Measurements from ENCODE around the gene RPS14.
"Not testable (repeated sequence)": the region's sequence is repeated elsewhere in the genome, so short reads cannot be mapped to it uniquely, and the experiment has no call there.

Gene RPS14

GRCh38 chr5:150443242-150444075 lies 6.1 kb downstream of the RPS14 start:
- DNase-seq, result no peak

DNA sequence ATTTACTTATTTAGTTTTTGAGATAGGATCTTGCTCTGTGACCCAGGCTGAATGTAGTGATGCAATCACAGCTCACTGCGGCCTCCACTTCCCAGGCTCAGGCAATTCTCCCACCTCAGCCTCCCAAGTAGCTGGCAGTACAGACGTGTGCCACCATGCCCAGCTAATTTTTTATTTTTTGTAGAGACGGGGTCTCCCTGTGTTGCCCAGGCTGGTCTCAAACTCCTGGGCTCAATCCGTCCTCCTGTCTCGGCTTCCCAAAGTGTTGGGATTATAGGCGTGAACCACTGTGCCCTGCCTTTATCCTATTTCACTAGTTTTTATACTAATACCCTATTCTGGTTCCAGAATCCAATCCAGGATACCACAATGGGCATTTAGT lies 6.8 kb downstream of the RPS14 start:
- DNase-seq, result no peak

- no peak for DNase-seq
Measured at GRCh38 chr5:150441813-150442698, 7.5 kb downstream of the RPS14 start.

DNA sequence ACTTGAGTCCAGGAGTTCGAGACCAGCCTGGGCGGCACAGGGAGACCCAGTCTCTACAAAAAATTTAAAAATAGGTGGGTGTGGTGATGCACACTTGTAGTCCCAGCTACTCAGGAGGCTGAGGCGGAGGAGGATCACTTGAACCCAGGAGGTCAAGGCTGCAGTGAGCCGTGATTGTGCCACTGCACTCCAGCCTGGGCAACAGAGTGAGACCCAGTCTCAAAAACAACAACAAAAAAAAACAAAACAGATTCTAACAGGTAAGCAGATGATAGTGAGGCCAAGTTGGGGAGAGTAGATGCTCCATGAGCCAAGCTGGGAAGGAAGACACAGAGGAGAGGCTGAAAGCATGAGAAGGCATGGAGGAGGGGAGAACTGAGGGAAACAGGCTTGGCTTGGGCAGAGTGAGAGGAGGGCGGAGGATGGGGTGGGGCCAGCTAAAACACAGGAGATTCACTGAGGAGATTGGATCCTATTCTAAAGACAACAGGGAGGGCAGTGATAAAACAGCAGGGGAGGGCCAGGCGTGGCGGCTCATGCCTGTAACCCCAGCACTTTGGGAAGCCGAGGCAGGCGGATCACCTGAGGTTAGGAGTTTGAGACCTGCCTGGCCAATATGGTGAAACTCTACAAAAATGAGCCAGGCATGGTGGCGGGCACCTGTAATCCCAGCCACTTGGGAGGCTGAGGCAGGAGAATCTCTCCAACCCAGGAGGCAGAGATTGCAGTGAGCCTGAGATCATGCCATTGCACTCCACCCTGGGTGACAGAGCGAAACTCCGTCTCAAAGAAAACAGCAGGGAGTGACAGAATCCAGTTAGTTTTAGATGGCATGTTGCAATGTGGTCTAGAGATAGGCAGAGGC lies 8.4 kb downstream of the RPS14 start:
- DNase-seq, result no peak

- DNase-seq, result peak in 1 of 2 experiments; percentile 5
Measured at GRCh38 chr5:150438873-150439546, 10.5 kb downstream of the RPS14 start.

- DNase-seq, result peak; percentile 77 to 81
Measured at GRCh38 chr5:150436141-150436680, 13.3 kb downstream of the RPS14 start.

GRCh38 chr5:150434464-150434863 lies 15.1 kb downstream of the RPS14 start:
- DNase-seq, result no peak

DNA sequence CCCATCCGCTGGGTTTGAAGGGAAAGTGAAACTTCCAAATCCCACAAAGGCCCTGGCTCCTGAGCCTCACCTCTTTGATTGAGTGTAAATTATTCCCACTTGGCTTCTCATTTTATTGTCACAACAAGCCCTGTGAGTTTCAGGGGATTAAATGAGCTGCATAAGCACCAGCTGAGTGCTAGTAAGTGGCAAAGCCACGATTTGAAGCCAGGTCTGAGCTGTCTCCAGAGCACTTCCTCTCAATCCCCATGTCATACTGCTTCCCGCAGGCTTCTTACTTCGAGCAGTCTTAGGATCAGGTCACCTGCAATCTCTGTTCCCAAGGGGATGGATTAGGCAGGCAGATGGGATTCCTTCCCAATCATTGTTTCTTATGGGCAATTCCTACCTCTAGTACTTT lies 18.0 kb downstream of the RPS14 start:
- no peak for DNase-seq

DNA sequence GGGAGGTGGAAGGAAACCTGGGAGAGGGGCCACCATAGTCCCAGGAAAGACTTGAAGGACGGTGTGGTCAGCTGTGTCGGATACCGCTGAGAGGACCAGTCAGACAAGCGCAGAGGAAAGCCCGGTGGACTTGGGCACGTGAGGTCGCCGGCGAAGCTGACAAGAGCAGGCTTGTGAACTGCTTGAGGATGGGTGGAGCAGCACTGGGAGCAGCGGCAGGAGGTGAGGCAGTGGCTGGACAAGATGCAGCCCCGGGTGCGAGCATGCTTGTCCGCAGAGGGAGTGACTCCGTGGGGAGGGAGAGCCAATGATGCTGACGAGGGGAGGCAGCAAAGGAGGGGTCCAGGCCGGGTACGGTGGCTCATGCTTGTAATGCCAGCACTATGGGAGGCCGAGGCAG lies 18.5 kb downstream of the RPS14 start:
- DNase-seq, result no peak

DNA sequence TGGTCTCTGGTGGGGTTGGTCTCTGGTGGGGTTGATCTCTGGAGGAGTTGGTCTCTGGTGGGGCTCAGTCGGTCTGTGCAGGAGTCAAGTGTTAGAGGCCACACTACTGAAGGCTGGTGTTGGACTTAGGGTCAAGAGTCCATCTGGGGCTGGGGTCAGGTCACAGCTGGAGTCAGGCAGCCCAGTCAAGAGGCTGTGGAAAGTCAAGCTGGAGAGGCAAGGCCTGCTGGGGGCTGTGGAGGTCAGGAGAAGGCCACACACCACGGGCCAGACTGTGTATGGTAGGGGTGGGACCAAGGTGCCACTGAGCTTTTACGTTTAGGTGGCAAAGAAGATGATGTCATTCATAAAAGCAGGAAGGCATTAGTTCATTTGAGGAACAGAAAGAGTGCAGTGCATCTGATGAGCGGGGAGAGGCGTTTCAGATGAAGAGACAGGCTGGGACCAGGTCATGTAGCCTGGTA lies 20.1 kb downstream of the RPS14 start:
- no peak for DNase-seq

DNA sequence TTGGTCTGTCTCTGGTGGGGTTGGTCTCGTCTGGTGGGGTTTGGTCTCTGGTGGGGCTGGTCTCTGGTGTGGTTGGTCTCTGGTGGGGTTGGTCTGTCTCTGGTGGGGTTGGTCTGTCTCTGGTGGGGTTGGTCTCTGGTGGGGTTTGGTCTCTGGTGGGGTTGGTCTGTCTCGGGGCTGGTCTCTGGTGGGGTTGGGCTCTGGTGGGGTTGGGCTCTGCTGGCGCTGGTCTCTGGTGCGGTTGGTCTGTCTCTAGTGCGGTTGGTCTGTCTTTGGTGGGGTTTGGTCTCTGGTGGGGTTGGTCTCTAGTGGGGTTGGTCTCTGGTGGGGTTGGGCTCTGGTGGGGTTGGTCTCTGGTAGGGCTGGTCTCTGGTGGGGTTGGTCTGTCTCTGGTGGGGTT lies 20.6 kb downstream of the RPS14 start:
- no peak for DNase-seq

- DNase-seq, result no peak
Measured at GRCh38 chr5:150428106-150428876, 21.2 kb downstream of the RPS14 start.

DNA sequence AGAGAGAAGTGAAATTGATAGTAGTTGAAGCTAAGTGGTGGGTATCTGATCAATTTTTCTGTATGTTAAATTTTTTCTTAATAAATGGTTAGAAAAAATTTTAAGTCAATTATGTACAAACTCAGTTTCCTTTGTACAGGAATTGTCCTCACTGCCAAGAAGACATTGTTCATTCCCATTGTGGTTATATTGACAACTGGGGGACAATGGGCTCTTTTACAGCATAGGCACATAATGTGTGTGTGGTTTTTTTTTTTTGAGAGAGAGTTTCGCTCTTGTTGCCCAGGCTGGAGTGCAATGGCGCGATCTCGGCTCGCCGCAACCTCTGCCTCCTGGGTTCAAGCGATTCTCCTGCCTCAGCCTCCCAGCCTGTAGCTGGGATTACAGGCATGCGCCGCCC lies 23.4 kb downstream of the RPS14 start:
- DNase-seq, result not testable (repeated sequence)

DNA sequence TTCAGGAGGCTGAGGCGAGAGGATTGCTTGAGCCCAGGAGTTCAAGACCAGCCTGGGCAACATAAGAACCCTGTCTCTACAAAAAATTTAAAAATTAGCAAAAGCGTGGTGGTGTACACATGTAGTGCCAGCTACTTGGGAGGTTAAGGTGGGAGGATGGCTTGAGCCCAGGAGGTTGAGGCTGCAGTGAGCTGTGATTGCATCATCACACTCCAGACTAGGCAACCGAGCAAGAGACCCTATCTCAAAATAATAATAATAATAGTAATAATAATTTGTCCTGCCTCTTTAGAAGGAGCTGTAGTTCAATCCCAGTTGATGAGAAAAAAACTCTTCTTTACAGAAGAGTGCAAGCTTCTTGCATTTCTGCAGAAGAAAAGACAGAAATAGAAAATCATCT lies 26.8 kb downstream of the RPS14 start:
- DNase-seq, result no peak

DNA sequence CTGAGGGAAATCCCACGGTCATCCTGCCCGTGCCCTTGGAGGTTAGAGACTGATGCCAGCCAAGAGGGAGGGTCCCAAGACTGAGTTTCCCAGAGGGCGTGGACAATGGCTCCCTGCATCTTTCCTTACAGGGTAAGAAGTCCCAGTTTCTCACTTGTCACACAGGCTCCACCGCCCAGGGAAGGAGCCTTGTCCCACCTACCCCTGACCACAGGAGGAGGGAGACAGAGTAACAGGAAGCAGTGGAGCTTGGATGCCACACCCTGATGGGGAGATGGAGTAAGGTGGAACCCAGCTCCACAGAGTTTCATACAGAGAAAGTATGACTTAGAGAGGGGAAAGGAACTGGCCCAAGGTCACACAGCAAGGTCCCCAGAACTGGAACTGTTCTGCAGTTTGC lies 27.5 kb downstream of the RPS14 start:
- no peak for DNase-seq

GRCh38 chr5:150419630-150420270 lies 29.8 kb downstream of the RPS14 start:
- DNase-seq, result no peak

DNA sequence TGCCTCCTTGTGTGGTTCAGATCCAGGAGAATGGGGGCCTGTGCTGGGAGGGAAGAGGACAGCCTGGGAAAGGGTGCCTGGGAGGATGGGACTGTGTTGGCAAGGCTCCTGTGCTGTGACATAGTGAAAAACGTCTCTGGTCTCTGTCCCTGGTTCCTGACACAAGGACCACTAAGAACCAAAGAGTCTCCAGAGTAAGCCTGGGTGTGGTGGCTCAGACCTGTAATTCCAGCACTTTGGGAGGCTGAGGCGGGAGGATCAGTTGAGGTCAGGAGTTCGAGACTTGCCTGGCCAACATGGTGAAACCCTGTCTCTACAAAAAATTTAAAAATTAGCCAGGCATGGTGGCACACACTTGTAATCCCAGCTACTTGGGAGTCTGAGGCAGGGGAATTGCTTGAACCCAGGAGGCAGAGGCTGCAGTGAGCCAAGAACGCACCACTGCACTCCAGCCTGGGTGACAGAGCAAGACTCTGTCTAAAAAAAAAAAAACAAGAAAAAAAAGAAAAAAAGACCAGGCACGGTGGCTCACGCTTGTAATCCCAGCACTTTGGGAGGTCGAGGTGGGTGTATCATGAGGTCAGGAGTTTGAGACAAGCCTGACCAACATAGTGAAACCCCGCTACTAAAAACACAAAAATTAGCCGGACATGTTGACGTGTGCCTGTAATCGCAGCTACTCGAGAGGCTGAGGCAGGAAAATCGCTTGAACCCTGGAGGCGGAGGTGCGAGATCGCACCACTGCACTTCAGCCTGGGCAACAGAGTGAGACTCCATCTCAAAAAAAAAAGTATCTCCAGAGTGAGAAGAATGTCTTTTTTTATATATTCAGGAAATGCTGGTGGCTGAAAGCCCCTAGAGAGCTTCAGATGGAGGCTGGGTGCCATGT lies 35.4 kb downstream of the RPS14 start:
- DNase-seq, result not testable (repeated sequence)

DNA sequence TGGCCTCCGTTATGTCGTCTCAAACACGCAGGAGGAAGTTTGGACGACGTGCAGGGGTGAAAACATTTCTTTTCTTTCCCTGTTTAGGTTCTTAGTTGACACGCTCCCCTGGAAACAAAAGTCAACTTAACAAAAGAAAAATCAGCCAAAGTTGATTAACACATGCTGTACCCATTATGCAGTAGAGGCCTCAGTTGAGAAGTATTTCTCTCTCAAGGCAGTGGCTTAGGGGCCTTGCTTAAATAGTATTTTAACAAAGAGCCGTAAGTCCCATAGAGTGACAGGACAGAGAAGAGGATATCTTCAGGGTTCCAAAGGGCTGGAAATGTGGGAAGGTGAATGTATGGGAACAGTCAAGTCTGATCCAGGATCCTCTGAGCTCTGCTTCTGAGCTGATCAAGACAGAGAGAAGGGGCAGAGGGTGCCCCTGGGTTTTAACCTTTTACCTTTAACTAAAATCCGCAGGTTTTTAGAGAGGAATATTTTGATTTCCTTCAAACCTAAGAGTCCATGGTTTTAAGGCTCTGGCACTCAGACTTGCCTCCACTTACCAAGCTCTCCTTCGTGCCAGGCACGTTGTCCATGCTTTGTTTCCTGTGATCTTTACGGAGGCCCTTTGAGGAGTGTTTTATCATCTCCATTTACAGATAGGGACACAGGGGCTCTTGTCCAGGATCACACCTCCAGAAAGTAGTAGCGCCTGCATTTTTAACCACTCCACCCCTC lies 36.2 kb downstream of the RPS14 start:
- DNase-seq, result no peak
